Prostate gland (tissue), 2 donors: ENCODE results near the gene C1QTNF6. TPM values are rescaled to one million over a fixed set of nuclear protein-coding genes. Genes with fewer than 3 reads are reported as not detected.

Experiments
- DNase-seq: peaks from one replicate; pipeline ENCODE4 v3.0.0-alpha.2; 2019; ENCODE audit warnings: low spot score
- H3K27ac ChIP-seq, 2 donors: fragments of 200-600 bp; sonication (generic); 2 replicates each; pipeline ENCODE4 v1.5.1; 2017 to 2019
- H3K27me3 ChIP-seq: fragments of 200-600 bp; sonication (generic); replicated peaks from 2 replicates; pipeline ENCODE4 v1.5.1; 2019; ENCODE audit not compliant: insufficient read depth
- H3K36me3 ChIP-seq, 2 donors: fragments of 200-600 bp; sonication (generic); 1 replicate in 1 of 2; 2 replicates in 1 of 2; pipeline versions ENCODE4 v1.5.1 to v1.8.1; 2017 to 2019
- H3K4me1 ChIP-seq: fragments of 200-600 bp; sonication (generic); replicated peaks from 2 replicates; pipeline ENCODE4 v1.5.1; 2019
- H3K4me3 ChIP-seq, 2 donors: fragments of 200-600 bp; sonication (generic); 2 replicates each; pipeline ENCODE4 v1.5.1; 2017 to 2019
- H3K9me3 ChIP-seq: fragments of 200-600 bp; sonication (generic); 2 replicates; pipeline ENCODE4 v1.5.1; 2017
- CTCF ChIP-seq, 4 experiments: fragments of 200-600 bp in 2 of 4; fragments of 450-650 bp in 2 of 4; sonication (generic) in 2 of 4; IDR thresholded peaks; 1 replicate in 3 of 4; 2 replicates in 1 of 4; pipeline ENCODE4 v1.5.1; 2016 to 2019; ENCODE audit warnings: antibody characterized with exemption in 4 of 4, mild to moderate bottlenecking in 2 of 4, moderate library complexity in 2 of 4
- POLR2A ChIP-seq: fragments of 450-650 bp; IDR thresholded peaks from one replicate; pipeline ENCODE4 v1.6.1; 2016; ENCODE audit warnings: antibody characterized with exemption, mild to moderate bottlenecking
- POLR2AphosphoS5 ChIP-seq: sonication (generic); formaldehyde crosslinking; IDR thresholded peaks from one replicate; pipeline ENCODE4 v1.6.1; 2017; ENCODE audit warnings: antibody characterized with exemption
- WGBS: methylation state at CpG from one replicate; pipeline ENCODE4 v1.1.5; 2018; 5-methylcytosine and 5-hydroxymethylcytosine counted together
- intact Hi-C: fragments of 100-400 bp; cut with DNase I; formaldehyde crosslinking; loops from one replicate; pipeline ENCODE4 v1.14.2; 2022
- total RNA-seq, 2 donors: library from RNA; depleted of rRNA; stranded (reverse); fragments of >200 nt; gene quantifications; one replicate each; pipeline ENCODE4 v1.1.0, GENCODE V29; 2016

C1QTNF6 gene
- total RNA-seq, 2 donors from 2014 or later, result 2.1 to 9.3 TPM

- H3K36me3 ChIP-seq, result no peaks in the 10 kb centered on the region
- WGBS, result 48% methylated on average over 6 of the region's 6 CpGs
- no peak overlapping the region for H3K27ac ChIP-seq
- DNase-seq, result no peak
- H3K27me3 ChIP-seq, result peaks cover 2% of the 10 kb centered on the region
- H3K4me3 ChIP-seq, result no peak overlapping the region
- no peaks in the 10 kb centered on the region for H3K9me3 ChIP-seq
- intact Hi-C loops, result no loop called here
- TF ChIP-seq POLR2A (no peak), POLR2AphosphoS5 (no peak), CTCF (IDR thresholded peaks at IDR 0.05) (no peak)
- no peaks in the 10 kb centered on the region for H3K4me1 ChIP-seq
Observed at GRCh38 chr22:37146051-37146385, 42.0 kb downstream of the C1QTNF6 start.

DNA sequence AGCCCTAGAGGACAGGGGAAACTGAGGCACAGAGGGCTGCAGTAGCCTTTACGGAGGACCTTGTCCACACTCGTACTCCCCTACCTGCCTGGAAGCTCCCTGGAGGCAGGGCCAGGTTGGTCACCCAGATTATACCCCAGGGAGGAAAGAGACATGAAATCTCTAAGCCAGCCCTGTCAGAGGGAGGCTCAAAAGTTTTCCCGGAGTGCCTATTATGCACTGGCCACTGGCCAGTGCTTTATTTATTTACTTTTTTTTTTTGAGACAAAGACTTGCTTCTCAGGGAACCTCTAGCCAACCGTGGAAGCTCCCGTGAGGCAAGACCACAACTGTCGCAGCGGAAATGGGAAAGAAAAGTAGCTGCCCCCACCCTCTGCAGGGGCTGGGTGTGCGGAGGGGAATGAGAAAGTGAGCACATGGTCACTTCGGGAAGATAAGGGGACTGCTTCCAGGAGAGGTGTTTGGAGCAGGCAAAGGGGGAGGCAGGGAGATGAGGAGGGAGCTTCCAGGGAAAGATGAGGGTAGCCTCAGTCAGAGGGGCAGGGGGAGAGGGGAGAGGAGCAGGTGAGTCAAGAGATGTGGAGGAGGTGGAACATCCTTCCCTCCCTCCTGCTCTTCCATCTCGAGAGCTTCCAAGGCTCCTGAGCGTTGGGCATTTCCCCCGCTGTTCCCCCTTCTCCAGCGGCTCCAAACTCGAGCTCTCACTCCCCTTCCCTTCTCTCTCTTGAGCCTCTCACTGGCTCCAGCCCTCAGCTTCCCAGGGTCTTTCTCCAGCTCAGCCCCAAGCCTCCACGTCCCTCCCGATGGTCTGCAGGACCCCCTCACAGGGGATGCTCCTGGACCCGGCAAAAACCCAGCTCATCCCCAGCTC is 42.6 kb downstream of the C1QTNF6 start:
- intact Hi-C loops, result no loop called here
- no peak for TF ChIP-seq POLR2A
- no peak for TF ChIP-seq CTCF (IDR thresholded peaks at IDR 0.05)
- TF ChIP-seq POLR2AphosphoS5, result no peak
- Histone ChIP-seq H3K9me3 (no peaks in the 10 kb centered on the region), H3K27me3 (peaks cover 2% of the 10 kb centered on the region), H3K4me1 (no peaks in the 10 kb centered on the region), H3K36me3 (no peaks in the 10 kb centered on the region), H3K27ac (no peak overlapping the region), H3K4me3 (no peak overlapping the region)
- DNase-seq, result no peak
- 22% methylated on average over 17 of the region's 17 CpGs for WGBS

DNA sequence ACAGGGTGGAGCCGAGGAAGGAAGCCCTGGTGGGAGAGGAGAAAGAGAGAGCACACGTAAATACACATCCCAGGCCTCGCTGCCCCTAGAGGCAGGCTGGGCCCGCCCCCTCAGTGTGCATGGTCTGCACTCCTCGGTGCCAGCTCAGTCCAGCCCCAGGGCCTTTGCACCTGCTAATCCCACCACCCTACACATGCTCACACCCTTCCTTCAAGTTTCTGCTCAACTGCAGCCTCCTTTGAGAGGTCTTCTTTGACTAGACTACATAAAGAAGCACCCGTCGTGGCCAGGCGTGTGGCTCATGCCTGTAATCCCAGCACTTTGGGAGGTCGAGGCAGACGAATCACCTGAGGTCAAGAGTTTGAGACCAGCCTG is 43.9 kb downstream of the C1QTNF6 start:
- DNase-seq, result no peak
- TF ChIP-seq POLR2AphosphoS5, result no peak
- TF ChIP-seq CTCF (IDR thresholded peaks at IDR 0.05), result no peak
- TF ChIP-seq POLR2A, result no peak
- H3K9me3 ChIP-seq, result no peaks in the 10 kb centered on the region
- WGBS, result 87% methylated on average over 10 of the region's 10 CpGs
- no peaks in the 10 kb centered on the region for H3K4me1 ChIP-seq
- no peaks in the 10 kb centered on the region for H3K36me3 ChIP-seq
- intact Hi-C loops, result no loop called here
- H3K27ac ChIP-seq, result no peak overlapping the region
- H3K27me3 ChIP-seq, result peaks cover 2% of the 10 kb centered on the region
- H3K4me3 ChIP-seq, result no peak overlapping the region

DNA sequence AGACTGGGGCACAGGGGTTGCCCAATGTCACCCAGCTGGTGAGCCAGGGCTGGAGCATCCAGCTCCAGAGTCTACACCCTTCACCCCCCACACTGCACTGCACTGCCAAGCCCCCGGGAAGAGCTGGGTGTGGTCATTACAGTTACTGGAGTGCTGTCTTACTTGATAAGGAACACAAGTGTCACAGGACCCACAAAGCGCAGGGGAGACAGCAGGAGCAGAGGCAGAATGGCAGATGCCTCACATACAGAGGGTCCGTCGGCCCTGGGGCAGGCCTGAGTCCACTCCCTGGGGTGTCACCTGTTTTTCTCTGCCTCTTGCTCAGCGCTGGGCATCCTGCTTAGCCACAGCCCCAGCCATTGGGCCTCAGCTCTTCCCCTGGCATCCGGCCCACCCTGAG is 46.1 kb downstream of the C1QTNF6 start:
- 71% methylated on average over 6 of the region's 6 CpGs for WGBS
- Histone ChIP-seq H3K27ac (no peak overlapping the region), H3K27me3 (peaks cover 2% of the 10 kb centered on the region), H3K4me3 (no peak overlapping the region), H3K9me3 (no peaks in the 10 kb centered on the region), H3K36me3 (no peaks in the 10 kb centered on the region), H3K4me1 (no peaks in the 10 kb centered on the region)
- intact Hi-C loops, result no loop called here
- no peak for DNase-seq
- no peak for TF ChIP-seq POLR2A
- no peak for TF ChIP-seq CTCF (IDR thresholded peaks at IDR 0.05)
- TF ChIP-seq POLR2AphosphoS5, result no peak

DNA sequence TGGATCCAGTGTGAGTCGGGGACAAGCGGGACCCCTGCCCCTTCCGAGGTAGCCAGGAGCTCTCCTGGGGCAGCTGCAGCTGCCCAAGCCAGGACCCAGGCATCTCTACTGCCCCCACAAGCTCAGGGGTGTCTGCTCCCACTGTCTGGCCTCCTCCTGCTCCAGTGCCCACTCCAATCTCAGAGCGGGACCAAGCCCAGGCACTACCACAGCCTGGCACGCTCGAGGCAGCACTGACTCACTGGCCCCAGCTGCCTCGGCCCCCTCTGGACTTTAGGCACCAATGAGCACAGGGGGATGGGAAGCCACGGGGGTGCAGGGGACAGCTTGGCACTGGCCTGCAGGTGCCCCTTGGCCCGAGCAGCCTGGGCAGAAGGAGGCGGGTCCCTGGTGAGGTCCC is 46.6 kb downstream of the C1QTNF6 start:
- Histone ChIP-seq H3K4me3 (no peak overlapping the region), H3K27me3 (peaks cover 2% of the 10 kb centered on the region), H3K27ac (no peak overlapping the region), H3K36me3 (no peaks in the 10 kb centered on the region), H3K9me3 (no peaks in the 10 kb centered on the region), H3K4me1 (no peaks in the 10 kb centered on the region)
- no peak for DNase-seq
- TF ChIP-seq POLR2AphosphoS5, result no peak
- TF ChIP-seq POLR2A, result no peak
- TF ChIP-seq CTCF (IDR thresholded peaks at IDR 0.05), result no peak
- 88% methylated on average over 10 of the region's 10 CpGs for WGBS
- intact Hi-C loops, result no loop called here
